HCEC 1CT (cell line): Measurements from ENCODE around the gene SLC46A2.

Source experiments
- DNase-seq: peaks from one replicate; pipeline ENCODE4 v3.0.0-alpha.2; 2017

SLC46A2 gene

GRCh38 chr9:112890106-112891081, at the start of gene SLC46A2:
TSS of gene SLC46A2 (minus strand) at chr9:112890876. CDS start at chr9:112890681, 195 bp downstream.
- no peak for DNase-seq

GRCh38 chr9:112939418-112939817, 48.7 kb upstream of the SLC46A2 start:
- no peak for DNase-seq

- DNase-seq = no peak
Observed at GRCh38 chr9:112933696-112934095, 43.0 kb upstream of the SLC46A2 start.

GRCh38 chr9:112925058-112925641, 34.5 kb upstream of the SLC46A2 start:
- peak; percentile 11 for DNase-seq

GRCh38 chr9:112921549-112921948, 30.9 kb upstream of the SLC46A2 start:
- peak; percentile 39 for DNase-seq

- no peak for DNase-seq
Observed at GRCh38 chr9:112917987-112918362, 27.3 kb upstream of the SLC46A2 start.

- DNase-seq = no peak
Observed at GRCh38 chr9:112917047-112917986, 26.6 kb upstream of the SLC46A2 start.

GRCh38 chr9:112914524-112914923, 23.8 kb upstream of the SLC46A2 start:
- no peak for DNase-seq

- DNase-seq = no peak
Observed at GRCh38 chr9:112913326-112913725, 22.6 kb upstream of the SLC46A2 start.

GRCh38 chr9:112912636-112913035, 22.0 kb upstream of the SLC46A2 start:
- DNase-seq = no peak

- DNase-seq = no peak
Observed at GRCh38 chr9:112911736-112912135, 21.1 kb upstream of the SLC46A2 start.

- no peak for DNase-seq
Observed at GRCh38 chr9:112905084-112905483, 14.4 kb upstream of the SLC46A2 start.

- DNase-seq = no peak
Observed at GRCh38 chr9:112900901-112901300, 10.2 kb upstream of the SLC46A2 start.

GRCh38 chr9:112900488-112900887, 9.8 kb upstream of the SLC46A2 start:
- DNase-seq = no peak

GRCh38 chr9:112898872-112899311, 8.2 kb upstream of the SLC46A2 start:
- DNase-seq = no peak

- DNase-seq = no peak
Observed at GRCh38 chr9:112896131-112896530, 5.5 kb upstream of the SLC46A2 start.

- no peak for DNase-seq
Observed at GRCh38 chr9:112894699-112895098, 4.0 kb upstream of the SLC46A2 start.

GRCh38 chr9:112894041-112894440, 3.4 kb upstream of the SLC46A2 start:
- DNase-seq = peak; percentile 35

- no peak for DNase-seq
Observed at GRCh38 chr9:112892981-112893380, 2.3 kb upstream of the SLC46A2 start.

- no peak for DNase-seq
Observed at GRCh38 chr9:112891521-112891920, 845 bp upstream of the SLC46A2 start.

GRCh38 chr9:112887381-112887780, 3.3 kb downstream of the SLC46A2 start:
- no peak for DNase-seq

- no peak for DNase-seq
Observed at GRCh38 chr9:112886351-112886750, 4.3 kb downstream of the SLC46A2 start.

GRCh38 chr9:112885324-112885723, 5.4 kb downstream of the SLC46A2 start:
- DNase-seq = no peak
